DND-41 (cell line): ENCODE measurements around the gene KLHL17.
"Not testable (repeated sequence)": the region's sequence is repeated elsewhere in the genome, so short reads cannot be mapped to it uniquely, and the experiment has no call there.

Experiments
- ATAC-seq: fragments of 200-7000 bp; cut with Tn5 transposase; 3 replicates; pipeline ENCODE4 v1.9.1; 2021; ENCODE audit warnings: low read depth; ENCODE audit not compliant: insufficient read depth
- DNase-seq: peaks from one replicate; pipeline ENCODE4 v3.0.0-alpha.2; 2020
- H2AFZ ChIP-seq: 2 replicates; pipeline ENCODE4 v1.6.0; 2012; ENCODE audit warnings: low read depth, low read length
- H3K27ac ChIP-seq: 2 replicates; pipeline ENCODE4 v1.5.1; 2012; ENCODE audit warnings: low read length, inconsistent platforms
- H3K27me3 ChIP-seq: fragments of 200-600 bp; sonication (generic); 2 replicates; pipeline ENCODE4 v1.6.0; 2012; ENCODE audit warnings: low read length, mild to moderate bottlenecking, inconsistent platforms; ENCODE audit not compliant: insufficient read depth, poor library complexity
- H3K36me3 ChIP-seq: 2 replicates; pipeline ENCODE4 v1.5.1; 2012; ENCODE audit warnings: low read length, inconsistent platforms; ENCODE audit not compliant: insufficient read depth
- H3K4me1 ChIP-seq: 2 replicates; pipeline ENCODE4 v1.5.1; 2012; ENCODE audit warnings: mild to moderate bottlenecking, low read length; ENCODE audit not compliant: insufficient read depth
- H3K4me2 ChIP-seq: 2 replicates; pipeline ENCODE4 v1.6.0; 2012; ENCODE audit warnings: mild to moderate bottlenecking, moderate library complexity, low read length, inconsistent platforms; ENCODE audit not compliant: insufficient read depth
- H3K4me3 ChIP-seq, 2 experiments: fragments of 200-600 bp in 1 of 2; shearing (Covaris generic) in 1 of 2; 2 replicates each; pipeline ENCODE4 v1.5.1; 2012 to 2016; ENCODE audit warnings: inconsistent platforms in 2 of 2, low read length in 2 of 2, mild to moderate bottlenecking in 2 of 2, low read depth in 1 of 2, moderate library complexity in 1 of 2
- H3K79me2 ChIP-seq: 2 replicates; pipeline ENCODE4 v1.6.0; 2012; ENCODE audit warnings: low read length, inconsistent platforms; ENCODE audit not compliant: insufficient read depth
- H3K9ac ChIP-seq: 2 replicates; pipeline ENCODE4 v1.6.0; 2012; ENCODE audit warnings: low read depth, mild to moderate bottlenecking, inconsistent platforms, low read length, moderate library complexity
- H3K9me3 ChIP-seq: 2 replicates; pipeline ENCODE4 v1.5.1; 2012; ENCODE audit warnings: low read length, moderate library complexity, mild to moderate bottlenecking, inconsistent platforms; ENCODE audit not compliant: insufficient read depth, severe bottlenecking
- H4K20me1 ChIP-seq: 2 replicates; pipeline ENCODE4 v1.6.0; 2012; ENCODE audit warnings: low read length; ENCODE audit not compliant: insufficient read depth
- EZH2 ChIP-seq: IDR thresholded peaks from 3 replicates; pipeline ENCODE4 v1.6.1; 2012; ENCODE audit warnings: borderline replicate concordance, low read depth, mild to moderate bottlenecking, moderate library complexity, low read length, inconsistent platforms; ENCODE audit not compliant: severe bottlenecking
- TF ChIP-seq, protein P1 (sequence below): IDR thresholded peaks from 2 replicates; pipeline ENCODE4 v1.5.1; 2012; ENCODE audit warnings: borderline replicate concordance, low read length, moderate library complexity, mild to moderate bottlenecking; ENCODE audit not compliant: poor library complexity, severe bottlenecking; ENCODE audit errors: extremely low read depth

Gene KLHL17

DNA sequence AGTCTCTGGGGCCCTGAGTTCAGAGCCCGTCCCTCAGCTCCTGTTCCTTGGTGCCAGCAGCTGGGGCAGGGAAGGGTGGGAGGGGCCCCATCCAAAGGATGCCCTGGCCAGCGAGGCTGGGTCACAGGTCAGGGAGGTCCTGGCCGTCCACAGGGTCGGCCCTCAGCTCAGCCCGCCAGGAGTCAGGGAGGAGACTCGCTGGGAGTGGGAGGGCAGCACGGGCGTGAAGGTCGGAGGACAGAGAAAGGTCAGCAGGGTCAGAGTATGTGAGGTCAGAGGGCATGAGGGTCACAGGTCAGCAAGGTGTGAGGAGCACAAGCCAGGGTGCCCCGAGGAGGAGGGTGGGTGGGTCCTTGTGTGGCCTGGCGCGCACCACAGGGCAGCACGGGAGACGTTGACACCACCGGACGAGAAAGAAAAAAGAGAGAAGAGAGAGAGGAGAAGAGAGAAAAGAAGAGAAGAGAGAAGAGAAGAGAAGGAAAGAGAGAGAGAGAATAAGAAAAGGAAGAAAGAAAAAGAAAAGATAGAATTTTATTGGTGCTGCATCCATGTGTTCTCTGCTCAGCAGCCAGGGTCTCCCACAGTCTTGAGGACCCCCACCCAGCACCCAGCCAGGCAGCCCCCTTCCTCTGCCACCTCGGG, 14.4 kb downstream of the KLHL17 start:
- Histone ChIP-seq H3K4me1 (peaks cover 15% of the 10 kb centered on the region), H3K79me2 (no peaks in the 10 kb centered on the region), H3K4me3 (no peak overlapping the region), H3K9me3 (no peaks in the 10 kb centered on the region), H3K9ac (no peak overlapping the region), H2AFZ (no peak overlapping the region), H3K27me3 (peaks cover 9% of the 10 kb centered on the region), H3K27ac (no peak overlapping the region), H4K20me1 (peaks cover 4% of the 10 kb centered on the region), H3K4me2 (no peak overlapping the region), H3K36me3 (no peaks in the 10 kb centered on the region)
- ATAC-seq (no peak), DNase-seq (no peak)
- TF ChIP-seq, protein P1, sequence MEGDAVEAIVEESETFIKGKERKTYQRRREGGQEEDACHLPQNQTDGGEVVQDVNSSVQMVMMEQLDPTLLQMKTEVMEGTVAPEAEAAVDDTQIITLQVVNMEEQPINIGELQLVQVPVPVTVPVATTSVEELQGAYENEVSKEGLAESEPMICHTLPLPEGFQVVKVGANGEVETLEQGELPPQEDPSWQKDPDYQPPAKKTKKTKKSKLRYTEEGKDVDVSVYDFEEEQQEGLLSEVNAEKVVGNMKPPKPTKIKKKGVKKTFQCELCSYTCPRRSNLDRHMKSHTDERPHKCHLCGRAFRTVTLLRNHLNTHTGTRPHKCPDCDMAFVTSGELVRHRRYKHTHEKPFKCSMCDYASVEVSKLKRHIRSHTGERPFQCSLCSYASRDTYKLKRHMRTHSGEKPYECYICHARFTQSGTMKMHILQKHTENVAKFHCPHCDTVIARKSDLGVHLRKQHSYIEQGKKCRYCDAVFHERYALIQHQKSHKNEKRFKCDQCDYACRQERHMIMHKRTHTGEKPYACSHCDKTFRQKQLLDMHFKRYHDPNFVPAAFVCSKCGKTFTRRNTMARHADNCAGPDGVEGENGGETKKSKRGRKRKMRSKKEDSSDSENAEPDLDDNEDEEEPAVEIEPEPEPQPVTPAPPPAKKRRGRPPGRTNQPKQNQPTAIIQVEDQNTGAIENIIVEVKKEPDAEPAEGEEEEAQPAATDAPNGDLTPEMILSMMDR: no peak
- no peak for TF ChIP-seq EZH2

DNA sequence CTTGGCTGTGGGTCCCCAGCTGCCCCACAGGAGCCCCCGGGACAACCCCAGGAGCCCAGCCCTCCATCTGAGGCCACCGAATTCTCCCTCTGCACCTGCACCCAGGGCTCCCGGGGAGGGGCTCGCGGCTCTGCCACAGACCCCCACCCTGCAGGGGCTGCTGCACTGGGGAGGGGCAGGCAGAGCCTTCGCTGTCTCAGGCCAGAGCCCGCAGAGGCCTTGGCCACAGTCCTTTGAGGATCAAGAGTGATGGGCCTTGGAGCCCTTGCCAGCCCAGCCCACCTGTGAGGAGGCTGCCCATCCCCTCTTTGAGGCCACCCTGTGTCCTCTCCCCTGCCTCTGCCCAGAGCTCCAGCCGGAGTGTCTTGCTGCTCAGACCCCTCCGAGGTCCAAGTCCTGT, 15.0 kb downstream of the KLHL17 start:
- no peak overlapping the region for H3K27ac ChIP-seq
- ATAC-seq (no peak), DNase-seq (no peak)
- H3K4me3 ChIP-seq: 0 out of 4 replicates have a peak overlapping the region, but pooled peaks of 1 of the 2 experiments have one; percentile 57
- H2AFZ ChIP-seq: no peak overlapping the region
- peak overlapping the region; percentile 90 for H3K4me2 ChIP-seq
- H3K4me1 ChIP-seq: peaks cover 15% of the 10 kb centered on the region
- no peaks in the 10 kb centered on the region for H3K79me2 ChIP-seq
- H3K9me3 ChIP-seq: no peaks in the 10 kb centered on the region
- peaks cover 9% of the 10 kb centered on the region for H3K27me3 ChIP-seq
- no peaks in the 10 kb centered on the region for H3K36me3 ChIP-seq
- H4K20me1 ChIP-seq: peaks cover 6% of the 10 kb centered on the region
- TF ChIP-seq EZH2: no peak
- TF ChIP-seq, protein P1: no peak
- peak overlapping the region; percentile 59; the same call in 1 of the 2 replicates for H3K9ac ChIP-seq

DNA sequence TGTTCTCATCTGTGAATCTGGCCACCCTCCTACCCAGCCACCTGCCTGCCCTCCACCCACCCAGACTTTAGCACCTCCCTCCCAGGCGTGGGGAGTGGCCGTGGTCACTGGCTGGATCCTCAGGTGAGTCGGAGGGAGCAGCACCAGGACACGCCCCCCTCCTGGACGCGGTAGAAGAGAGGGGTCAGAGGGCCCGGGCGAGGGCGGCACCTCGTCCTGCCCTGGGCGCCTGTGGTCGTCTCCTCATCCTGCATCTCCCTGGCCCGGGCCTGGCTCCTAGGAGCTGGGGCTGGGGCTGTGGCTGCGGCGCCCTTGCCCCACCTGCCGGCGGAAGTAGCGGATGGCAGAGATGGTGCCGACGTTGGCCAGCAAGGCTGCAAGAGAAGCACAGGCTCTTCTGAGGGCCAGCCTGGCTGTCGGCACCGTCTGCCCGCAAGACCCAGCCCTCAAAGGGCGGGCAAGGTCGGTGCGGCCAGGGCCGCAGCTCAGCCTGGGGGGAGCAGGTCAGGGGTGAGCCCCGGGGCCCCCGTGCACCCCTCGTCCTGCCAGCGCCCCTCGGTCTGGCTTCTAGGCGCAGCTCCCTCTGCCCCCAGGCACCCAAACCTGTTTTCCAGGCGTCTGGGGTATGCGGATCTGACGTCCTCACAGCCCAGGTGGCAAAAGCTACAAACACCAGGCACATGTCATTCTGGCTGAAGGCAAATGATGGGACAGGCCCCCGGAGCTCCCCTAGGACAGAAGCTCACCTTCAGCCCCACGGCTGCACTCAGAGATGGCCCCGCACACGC, 15.7 kb downstream of the KLHL17 start:
- H3K79me2 ChIP-seq: no peaks in the 10 kb centered on the region
- H2AFZ ChIP-seq: peak overlapping the region; percentile 78
- peaks cover 15% of the 10 kb centered on the region for H3K4me1 ChIP-seq
- DNase-seq (peak; percentile 68), ATAC-seq (peak; percentile 88)
- TF ChIP-seq, protein P1: peak; percentile 66
- peak; percentile 61 for TF ChIP-seq EZH2
- H3K9me3 ChIP-seq: no peaks in the 10 kb centered on the region
- peak overlapping the region; percentile 36; the same call in 1 of the 2 replicates for H3K27ac ChIP-seq
- H3K4me3 ChIP-seq: peak overlapping the region in 1 of 2 experiments; percentile 57; a peak in 2 of 4 replicates
- H3K9ac ChIP-seq: peak overlapping the region; percentile 59
- H3K27me3 ChIP-seq: peaks cover 9% of the 10 kb centered on the region
- H4K20me1 ChIP-seq: peaks cover 6% of the 10 kb centered on the region
- peak overlapping the region; percentile 90 for H3K4me2 ChIP-seq
- no peaks in the 10 kb centered on the region for H3K36me3 ChIP-seq

DNA sequence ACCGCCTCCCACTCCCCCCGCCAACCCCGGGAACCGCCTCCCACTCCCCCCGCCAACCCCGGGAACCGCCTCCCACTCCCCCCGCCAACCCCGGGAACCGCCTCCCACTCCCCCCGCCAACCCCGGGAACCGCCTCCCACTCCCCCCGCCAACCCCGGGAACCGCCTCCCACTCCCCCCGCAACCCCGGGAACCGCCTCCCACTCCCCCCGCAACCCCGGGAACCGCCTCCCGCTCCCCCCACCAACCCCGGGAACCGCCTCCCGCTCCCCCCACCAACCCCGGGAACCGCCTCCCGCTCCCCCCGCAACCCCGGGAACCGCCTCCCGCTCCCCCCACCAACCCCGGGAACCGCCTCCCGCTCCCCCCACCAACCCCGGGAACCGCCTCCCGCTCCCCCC, 16.4 kb downstream of the KLHL17 start:
- not testable (repeated sequence) for H3K4me2 ChIP-seq, H4K20me1 ChIP-seq, H3K9ac ChIP-seq, H3K4me3 ChIP-seq, ATAC-seq, H3K9me3 ChIP-seq, DNase-seq, H3K36me3 ChIP-seq, H3K27ac ChIP-seq, H2AFZ ChIP-seq, H3K79me2 ChIP-seq, H3K27me3 ChIP-seq
- H3K4me1 ChIP-seq: peaks cover 15% of the 10 kb centered on the region
